ENCODE data around the gene UTP18. TPM values are rescaled to one million over a fixed set of nuclear protein-coding genes. Genes with fewer than 3 reads are reported as not detected.
"Not testable (repeated sequence)": the region's sequence is repeated elsewhere in the genome, so short reads cannot be mapped to it uniquely, and the experiment has no call there.

The UTP18 gene
- total RNA-seq = 10 to 100 TPM; 80.5 to 82.1 TPM
- polyA plus RNA-seq = 50.4 TPM

DNA sequence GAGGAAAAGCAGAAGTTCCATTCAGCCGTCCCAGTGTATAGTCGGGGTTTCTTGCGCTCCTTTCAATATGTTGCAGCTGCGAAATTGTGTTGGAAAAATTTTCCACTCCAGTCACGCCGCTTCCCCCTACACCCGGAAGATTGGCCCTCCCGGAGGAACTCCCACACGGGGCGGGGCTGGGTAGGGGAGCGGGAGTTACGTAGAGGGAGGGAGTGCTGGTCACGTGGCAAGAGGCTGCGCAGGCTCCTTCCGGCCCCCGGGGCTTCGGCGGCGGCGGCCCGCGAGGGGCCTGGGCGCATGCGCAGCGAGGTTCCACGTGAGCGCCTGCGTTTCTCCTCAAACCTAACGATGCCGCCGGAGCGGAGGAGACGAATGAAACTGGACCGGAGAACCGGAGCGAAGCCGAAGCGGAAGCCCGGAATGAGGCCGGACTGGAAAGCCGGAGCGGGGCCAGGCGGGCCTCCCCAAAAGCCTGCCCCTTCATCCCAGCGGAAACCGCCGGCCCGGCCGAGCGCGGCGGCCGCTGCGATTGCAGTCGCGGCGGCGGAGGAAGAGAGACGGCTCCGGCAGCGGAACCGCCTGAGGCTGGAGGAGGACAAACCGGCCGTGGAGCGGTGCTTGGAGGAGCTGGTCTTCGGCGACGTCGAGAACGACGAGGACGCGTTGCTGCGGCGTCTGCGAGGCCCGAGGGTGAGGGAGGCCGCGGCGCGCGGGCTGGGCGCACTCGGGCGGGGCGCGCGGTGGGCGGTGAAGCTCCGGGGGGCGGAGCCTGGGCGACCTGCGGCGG is at the start of gene UTP18:
UTP18 (plus strand) TSS at position 310 of the 787 bp plus-strand sequence; CDS start at position 349, 39 bp downstream.
- CTCF ChIA-PET = interaction anchor here (1.4 kb wide), 1 partner anchor 183 kb away, joined by 3 read pairs; no protein-coding TSS in a partner anchor
- Mint-ChIP-seq H3K27me3 (peaks cover 0 to 2% of the 10 kb centered on the region in 2 donors), H3K27ac (peak within 1 kb of the TSS; percentile 97 to 99 (median 98)), H3K4me1 (peaks cover 58 to 78% (median 72%) of the 10 kb centered on the region in 3 donors), H3K36me3 (peaks cover 0 to 61% (median 9%) of the 10 kb centered on the region in 3 donors), H3K9me3 (no peaks in the 10 kb centered on the region), H3K4me3 (peak within 1 kb of the TSS; percentile 96 to 99 (median 98))
- POLR2A ChIA-PET = interaction anchor here (0.6 to 1.4 kb wide), 2 partner anchors 88 to 140 kb away, joined by 3 to 4 read pairs; partner anchors contain the start of gene SPAG9
- Histone ChIP-seq H3K4me3 (ENCODE audit: low read length) (peak within 1 kb of the TSS; percentile 99), H3K4me1 (ENCODE audit: insufficient read depth, low read length) (peaks cover 48% of the 10 kb centered on the region), H3K27me3 (ENCODE audit: insufficient read depth, low read length, poor library complexity, severe bottlenecking) (no peaks in the 10 kb centered on the region), H3K36me3 (ENCODE audit: insufficient read depth, low read length) (no peaks in the 10 kb centered on the region), H3K9me3 (ENCODE audit: low read length) (no peaks in the 10 kb centered on the region), H3K27ac (ENCODE audit: low read depth, low read length) (peak within 1 kb of the TSS; percentile 94)
- DNase-seq = peak; percentile 96 to 98 (median 97)

- H3K36me3 Mint-ChIP-seq = peaks cover 0 to 76% (median 17%) of the 10 kb centered on the region in 3 donors
- no peak overlapping the region for H3K4me3 Mint-ChIP-seq
- DNase-seq = no peak
- Histone ChIP-seq H3K9me3 (ENCODE audit: low read length) (no peaks in the 10 kb centered on the region), H3K36me3 (ENCODE audit: insufficient read depth, low read length) (peaks cover 30% of the 10 kb centered on the region), H3K4me1 (ENCODE audit: insufficient read depth, low read length) (no peaks in the 10 kb centered on the region), H3K4me3 (ENCODE audit: low read length) (no peak overlapping the region), H3K27me3 (ENCODE audit: insufficient read depth, low read length, poor library complexity, severe bottlenecking) (no peaks in the 10 kb centered on the region), H3K27ac (ENCODE audit: low read depth, low read length) (no peak overlapping the region)
- ChIA-PET CTCF (no interaction called here), POLR2A (no interaction called here)
- H3K27me3 Mint-ChIP-seq = no peaks in the 10 kb centered on the region
- H3K4me1 Mint-ChIP-seq = no peaks in the 10 kb centered on the region
- peak overlapping the region in 2 of 8 donors; percentile 11 to 75 for H3K27ac Mint-ChIP-seq
- no peaks in the 10 kb centered on the region for H3K9me3 Mint-ChIP-seq
Measured at GRCh38 chr17:51214920-51215319, 45.4 kb upstream of the UTP18 start.

- POLR2A ChIA-PET = no interaction called here
- no peak for DNase-seq
- CTCF ChIA-PET = no interaction called here
- no peaks in the 10 kb centered on the region for H3K27me3 Mint-ChIP-seq
- Histone ChIP-seq H3K9me3 (ENCODE audit: low read length) (no peaks in the 10 kb centered on the region), H3K27ac (ENCODE audit: low read depth, low read length) (no peak overlapping the region), H3K4me1 (ENCODE audit: insufficient read depth, low read length) (no peaks in the 10 kb centered on the region), H3K36me3 (ENCODE audit: insufficient read depth, low read length) (peaks cover 36% of the 10 kb centered on the region), H3K4me3 (ENCODE audit: low read length) (no peak overlapping the region), H3K27me3 (ENCODE audit: insufficient read depth, low read length, poor library complexity, severe bottlenecking) (no peaks in the 10 kb centered on the region)
- peak overlapping the region in 2 of 8 donors; percentile 32 to 46 for H3K27ac Mint-ChIP-seq
- H3K9me3 Mint-ChIP-seq = no peaks in the 10 kb centered on the region
- H3K4me3 Mint-ChIP-seq = no peak overlapping the region
- peaks cover 3 to 87% (median 24%) of the 10 kb centered on the region in 3 donors for H3K36me3 Mint-ChIP-seq
- peaks cover 0 to 5% (median 4%) of the 10 kb centered on the region in 3 donors for H3K4me1 Mint-ChIP-seq
Measured at GRCh38 chr17:51217946-51218345, 42.4 kb upstream of the UTP18 start.

DNA sequence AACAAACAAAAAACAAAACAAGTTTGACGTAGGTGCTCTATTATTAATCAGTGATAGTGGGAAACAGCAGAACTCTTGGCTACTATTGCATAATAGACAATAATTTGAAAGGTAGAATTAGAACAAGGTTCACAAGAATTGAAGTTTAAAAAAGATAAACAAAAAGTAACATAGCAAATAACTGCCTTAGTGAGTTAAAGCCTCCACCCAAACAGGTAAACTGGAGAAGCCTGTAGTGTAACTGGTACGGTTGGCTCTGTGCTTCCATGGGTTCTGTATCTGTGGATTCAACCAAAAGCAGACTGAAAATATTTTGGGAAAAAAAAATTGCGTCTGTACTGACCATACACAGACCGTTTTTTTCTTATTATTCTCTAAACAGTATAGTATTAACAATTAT is 39.0 kb upstream of the UTP18 start:
- peaks cover 3 to 79% (median 25%) of the 10 kb centered on the region in 3 donors for H3K36me3 Mint-ChIP-seq
- DNase-seq = no peak
- Histone ChIP-seq H3K4me3 (ENCODE audit: low read length) (no peak overlapping the region), H3K9me3 (ENCODE audit: low read length) (no peaks in the 10 kb centered on the region), H3K27ac (ENCODE audit: low read depth, low read length) (no peak overlapping the region), H3K36me3 (ENCODE audit: insufficient read depth, low read length) (peaks cover 33% of the 10 kb centered on the region), H3K4me1 (ENCODE audit: insufficient read depth, low read length) (no peaks in the 10 kb centered on the region), H3K27me3 (ENCODE audit: insufficient read depth, low read length, poor library complexity, severe bottlenecking) (no peaks in the 10 kb centered on the region)
- H3K9me3 Mint-ChIP-seq = no peaks in the 10 kb centered on the region
- H3K27ac Mint-ChIP-seq = no peak overlapping the region
- no peaks in the 10 kb centered on the region for H3K27me3 Mint-ChIP-seq
- POLR2A ChIA-PET = no interaction called here
- no peak overlapping the region for H3K4me3 Mint-ChIP-seq
- peaks cover 13 to 21% (median 18%) of the 10 kb centered on the region in 3 donors for H3K4me1 Mint-ChIP-seq
- CTCF ChIA-PET = interaction anchor here (1.7 kb wide), 1 partner anchor 8 kb away, joined by 5 read pairs; no protein-coding TSS in a partner anchor

- H3K4me1 Mint-ChIP-seq = peaks cover 19 to 32% (median 30%) of the 10 kb centered on the region in 3 donors
- peaks cover 3 to 53% (median 16%) of the 10 kb centered on the region in 3 donors for H3K36me3 Mint-ChIP-seq
- peak overlapping the region in 6 of 8 donors; percentile 4 to 49 (median 34) for H3K27ac Mint-ChIP-seq
- no peaks in the 10 kb centered on the region for H3K27me3 Mint-ChIP-seq
- H3K27me3 ChIP-seq (ENCODE audit: insufficient read depth, low read length, poor library complexity, severe bottlenecking) = no peaks in the 10 kb centered on the region
- H3K9me3 ChIP-seq (ENCODE audit: low read length) = no peaks in the 10 kb centered on the region
- H3K36me3 ChIP-seq (ENCODE audit: insufficient read depth, low read length) = peaks cover 21% of the 10 kb centered on the region
- CTCF ChIA-PET = no interaction called here
- no peak overlapping the region for H3K27ac ChIP-seq (ENCODE audit: low read depth, low read length)
- H3K9me3 Mint-ChIP-seq = no peaks in the 10 kb centered on the region
- POLR2A ChIA-PET = interaction anchor here (0.6 kb wide), 1 partner anchor 38 kb away, joined by 3 read pairs; no protein-coding TSS in a partner anchor
- no peak overlapping the region for H3K4me3 ChIP-seq (ENCODE audit: low read length)
- no peak overlapping the region for H3K4me3 Mint-ChIP-seq
- no peaks in the 10 kb centered on the region for H3K4me1 ChIP-seq (ENCODE audit: insufficient read depth, low read length)
- no peak for DNase-seq
Measured at GRCh38 chr17:51224402-51225262, 35.7 kb upstream of the UTP18 start.

DNA sequence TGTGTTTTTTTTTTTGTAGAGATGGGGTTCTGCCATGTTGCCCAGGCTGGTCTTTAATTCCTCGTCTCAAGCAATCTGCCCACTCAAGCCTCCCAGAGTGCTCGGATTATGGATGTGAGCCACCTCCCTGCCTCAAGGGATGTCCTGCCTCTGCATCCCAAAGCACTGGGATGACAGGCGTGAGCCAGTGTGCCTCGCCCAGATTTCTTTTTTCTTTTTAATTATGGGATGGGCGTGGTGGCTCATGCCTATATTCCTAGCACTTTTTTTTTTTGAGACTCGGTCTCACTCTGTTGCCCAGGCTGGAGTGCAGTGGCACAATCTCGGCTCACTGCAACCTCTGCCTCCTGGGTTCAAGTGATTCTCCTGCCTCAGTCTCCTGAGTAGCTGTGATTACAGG is 34.8 kb upstream of the UTP18 start:
- H3K9me3 Mint-ChIP-seq; H3K27ac ChIP-seq (ENCODE audit: low read depth, low read length); H3K9me3 ChIP-seq (ENCODE audit: low read length); H3K4me1 ChIP-seq (ENCODE audit: insufficient read depth, low read length); H3K4me3 Mint-ChIP-seq; CTCF ChIA-PET; H3K27me3 Mint-ChIP-seq; DNase-seq; H3K4me3 ChIP-seq (ENCODE audit: low read length); H3K27me3 ChIP-seq (ENCODE audit: insufficient read depth, low read length, poor library complexity, severe bottlenecking): not testable (repeated sequence)
- peaks cover 18% of the 10 kb centered on the region for H3K36me3 ChIP-seq (ENCODE audit: insufficient read depth, low read length)
- Mint-ChIP-seq H3K36me3 (peaks cover 3 to 49% (median 11%) of the 10 kb centered on the region in 3 donors), H3K27ac (peak overlapping the region in 2 of 8 donors; percentile 23 to 88), H3K4me1 (peaks cover 27 to 40% (median 39%) of the 10 kb centered on the region in 3 donors)
- POLR2A ChIA-PET = interaction anchor here (0.6 kb wide), 1 partner anchor 37 kb away, joined by 3 read pairs; no protein-coding TSS in a partner anchor

- no peak for DNase-seq
- H3K9me3 Mint-ChIP-seq = no peaks in the 10 kb centered on the region
- H3K27ac Mint-ChIP-seq = peak overlapping the region in 1 of 8 donors; percentile 36
- no peak overlapping the region for H3K4me3 ChIP-seq (ENCODE audit: low read length)
- ChIA-PET POLR2A (no interaction called here), CTCF (no interaction called here)
- H3K36me3 Mint-ChIP-seq = peaks cover 1 to 28% (median 4%) of the 10 kb centered on the region in 3 donors
- H3K4me1 ChIP-seq (ENCODE audit: insufficient read depth, low read length) = no peaks in the 10 kb centered on the region
- H3K36me3 ChIP-seq (ENCODE audit: insufficient read depth, low read length) = peaks cover 14% of the 10 kb centered on the region
- no peaks in the 10 kb centered on the region for H3K27me3 Mint-ChIP-seq
- no peaks in the 10 kb centered on the region for H3K9me3 ChIP-seq (ENCODE audit: low read length)
- peaks cover 31 to 54% (median 50%) of the 10 kb centered on the region in 3 donors for H3K4me1 Mint-ChIP-seq
- no peak overlapping the region for H3K4me3 Mint-ChIP-seq
- H3K27me3 ChIP-seq (ENCODE audit: insufficient read depth, low read length, poor library complexity, severe bottlenecking) = no peaks in the 10 kb centered on the region
- H3K27ac ChIP-seq (ENCODE audit: low read depth, low read length) = no peak overlapping the region
Measured at GRCh38 chr17:51228161-51228560, 32.2 kb upstream of the UTP18 start.
